ENCODE measurements around the gene CCDC60.
"Not testable (repeated sequence)": the region's sequence is repeated elsewhere in the genome, so short reads cannot be mapped to it uniquely, and the experiment has no call there.

CCDC60 gene

DNA sequence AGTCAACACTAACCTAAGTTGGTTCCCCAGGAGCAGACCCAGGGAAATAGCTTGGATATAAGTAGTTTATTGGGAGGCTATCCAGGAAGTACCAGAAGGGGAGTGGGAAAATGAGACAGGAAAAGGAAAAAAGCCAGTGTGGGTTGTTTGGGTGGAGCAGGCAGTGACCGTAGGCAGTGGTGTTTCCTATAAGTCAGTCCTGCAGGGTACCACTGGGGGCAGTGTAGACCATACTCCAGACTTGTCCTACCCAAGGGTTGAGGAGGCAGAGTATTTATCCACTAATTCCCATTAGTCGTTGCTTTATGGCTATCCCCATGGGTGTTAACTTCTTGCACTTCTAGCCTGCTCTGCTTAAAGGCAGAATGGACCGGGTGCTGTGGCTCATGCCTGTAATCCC is 6.4 kb upstream of the CCDC60 start:
- in situ Hi-C loops (cut with MboI; ENCODE audit: low sequenced_read_pairs) = no loop called here

DNA sequence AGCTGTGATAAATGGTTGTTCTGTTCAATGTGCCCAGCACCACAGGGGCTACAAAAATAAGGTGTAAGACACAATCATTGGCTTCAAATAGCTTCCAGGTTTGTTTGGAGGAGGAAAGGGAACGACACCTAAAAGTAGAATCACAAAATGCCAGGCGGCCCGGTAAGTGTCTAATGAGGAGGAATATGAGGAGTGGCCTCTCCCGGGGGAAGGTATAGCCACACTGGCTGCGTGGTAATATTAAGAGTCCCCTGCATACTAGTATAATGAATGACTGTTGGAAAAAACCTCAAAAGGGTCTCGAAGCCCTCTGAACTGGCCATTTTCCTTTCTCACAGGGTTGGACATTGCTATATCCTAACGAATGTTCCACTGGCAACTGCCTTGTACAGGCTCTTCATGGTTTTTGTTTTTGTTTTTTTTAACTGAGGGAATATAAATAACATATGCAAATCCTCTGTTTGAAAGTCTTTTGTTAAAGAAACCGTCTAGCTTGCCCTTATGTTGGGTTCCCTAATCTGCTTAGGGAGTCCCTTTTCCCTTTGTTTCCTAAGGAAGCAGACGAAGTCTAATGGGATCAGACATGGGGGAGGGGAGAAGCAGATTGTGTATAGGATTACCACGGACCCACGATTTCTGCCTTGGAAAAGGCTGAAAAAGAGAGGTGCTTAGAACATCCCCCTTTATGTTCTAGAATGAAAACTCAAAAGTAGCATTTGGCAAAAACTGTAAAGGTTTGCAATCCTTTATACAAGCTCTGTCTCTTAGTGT is 4.2 kb downstream of the CCDC60 start:
- in situ Hi-C loops (cut with MboI; ENCODE audit: low sequenced_read_pairs) = no loop called here

DNA sequence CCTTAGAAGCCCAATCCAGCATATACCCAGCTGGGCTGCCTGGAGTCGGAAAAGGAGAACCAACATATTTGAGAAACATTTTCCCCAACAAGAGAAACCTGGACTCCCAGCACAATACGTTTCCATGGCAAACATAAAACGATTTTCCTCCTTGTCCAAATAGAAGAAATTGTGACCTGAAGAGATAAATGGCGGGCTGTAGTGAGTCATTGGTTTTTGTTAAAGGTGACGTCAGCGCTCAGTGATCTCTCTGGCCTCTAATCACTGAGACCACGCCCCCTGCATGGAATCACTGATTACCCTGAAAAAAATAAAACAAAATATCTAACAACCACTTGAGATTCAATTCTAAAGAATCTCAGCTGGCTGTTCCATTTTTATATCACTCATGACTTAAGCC is 6.0 kb downstream of the CCDC60 start:
- in situ Hi-C loops (cut with MboI; ENCODE audit: low sequenced_read_pairs) = no loop called here

DNA sequence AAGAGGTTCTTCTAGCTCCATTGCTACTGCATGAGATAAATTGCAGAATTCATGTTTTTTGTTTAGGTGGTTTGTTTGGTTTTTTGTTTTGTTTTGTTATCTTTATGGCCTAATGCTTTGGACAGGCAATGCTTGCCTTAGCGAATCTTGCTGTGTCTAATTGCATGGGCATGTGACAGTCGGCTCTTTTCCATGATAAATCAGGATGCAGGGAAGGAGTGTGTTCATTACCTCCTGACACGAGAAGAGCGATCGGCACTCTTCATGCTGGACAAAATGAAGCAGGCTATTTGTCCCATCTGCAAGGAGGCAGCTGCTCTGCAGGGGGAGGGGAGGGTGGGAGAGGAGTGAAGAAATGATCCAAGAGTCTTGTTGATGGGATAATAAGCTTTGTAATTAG is 6.5 kb downstream of the CCDC60 start:
- in situ Hi-C loops (cut with MboI; ENCODE audit: low sequenced_read_pairs) = no loop called here

DNA sequence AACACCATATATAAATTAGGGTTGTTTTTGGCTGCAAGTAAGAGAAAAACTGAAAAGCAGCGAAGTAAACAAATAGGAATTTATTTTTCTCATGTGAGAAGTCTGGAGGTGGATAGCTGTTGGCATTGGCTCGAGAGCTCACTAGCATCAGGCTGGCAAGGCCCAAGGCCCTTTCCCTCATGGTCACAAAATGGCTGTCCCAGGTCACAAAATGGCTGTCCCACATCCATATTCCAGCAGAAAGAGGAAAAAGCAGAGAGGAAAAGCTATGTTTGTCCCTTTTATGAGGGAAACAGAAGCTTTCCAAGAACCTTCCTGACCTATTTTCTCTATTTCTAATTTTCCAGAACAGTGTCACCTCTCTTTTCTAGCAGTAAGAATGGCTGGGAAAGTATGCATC is 7.5 kb downstream of the CCDC60 start:
- in situ Hi-C loops (cut with MboI; ENCODE audit: low sequenced_read_pairs) = no loop called here

DNA sequence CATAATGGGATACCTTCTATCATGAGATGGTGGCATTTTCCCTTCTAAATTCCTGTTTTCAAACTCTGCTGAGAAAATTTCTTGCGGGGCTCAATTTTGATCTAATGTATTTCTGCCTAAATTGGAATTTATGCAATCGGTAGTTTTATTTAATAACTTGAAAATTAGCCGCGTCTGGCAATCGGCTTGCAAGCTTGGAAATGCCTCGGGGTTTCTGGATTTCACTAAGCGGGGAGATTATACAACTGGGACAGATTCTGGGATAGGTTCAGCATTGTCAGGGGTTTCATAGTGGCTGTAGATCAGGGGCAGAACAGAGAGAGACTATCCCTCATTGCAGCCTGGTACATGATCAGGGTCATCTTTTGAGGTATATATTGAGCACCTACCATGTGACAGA is 8.6 kb downstream of the CCDC60 start:
- in situ Hi-C loops (cut with MboI; ENCODE audit: low sequenced_read_pairs) = no loop called here

DNA sequence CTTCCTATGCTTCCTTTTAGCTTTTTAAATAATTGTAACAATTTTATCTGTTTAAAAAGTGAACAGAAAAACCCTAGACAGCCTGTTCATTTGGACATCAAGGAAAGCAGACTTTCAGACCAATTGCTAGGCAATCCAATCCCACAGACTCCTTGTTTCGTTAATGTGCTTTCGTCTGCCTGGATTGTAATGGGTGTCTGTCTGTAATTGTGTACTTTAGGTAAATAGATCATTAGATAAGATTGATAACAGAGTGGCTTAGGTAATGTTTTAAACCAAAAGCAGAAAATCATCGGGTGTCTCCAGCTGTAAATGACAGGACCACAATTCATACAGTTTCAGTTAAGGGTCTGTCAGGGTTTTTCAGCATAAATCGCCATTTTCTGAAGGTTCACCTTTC is 19.6 kb downstream of the CCDC60 start:
- in situ Hi-C loops (cut with MboI; ENCODE audit: low sequenced_read_pairs) = no loop called here

DNA sequence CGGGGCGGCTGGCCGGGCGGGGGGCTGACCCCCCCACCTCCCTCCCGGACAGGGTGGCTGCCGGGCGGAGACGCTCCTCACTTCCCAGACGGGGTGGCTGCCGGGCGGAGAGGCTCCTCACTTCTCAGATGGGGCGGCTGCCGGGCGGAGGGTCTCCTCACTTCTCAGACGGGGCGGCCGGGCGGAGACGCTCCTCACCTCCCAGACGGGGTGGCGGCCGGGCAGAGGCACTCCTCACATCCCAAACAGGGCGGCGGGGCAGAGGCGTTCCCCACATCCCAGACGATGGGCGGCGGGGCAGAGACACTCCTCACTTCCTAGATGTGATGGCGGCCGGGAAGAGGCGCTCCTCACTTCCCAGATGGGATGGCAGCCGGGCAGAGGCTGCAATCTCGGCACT is 25.8 kb downstream of the CCDC60 start:
- in situ Hi-C loops (cut with MboI; ENCODE audit: low sequenced_read_pairs) = not testable (repeated sequence)

DNA sequence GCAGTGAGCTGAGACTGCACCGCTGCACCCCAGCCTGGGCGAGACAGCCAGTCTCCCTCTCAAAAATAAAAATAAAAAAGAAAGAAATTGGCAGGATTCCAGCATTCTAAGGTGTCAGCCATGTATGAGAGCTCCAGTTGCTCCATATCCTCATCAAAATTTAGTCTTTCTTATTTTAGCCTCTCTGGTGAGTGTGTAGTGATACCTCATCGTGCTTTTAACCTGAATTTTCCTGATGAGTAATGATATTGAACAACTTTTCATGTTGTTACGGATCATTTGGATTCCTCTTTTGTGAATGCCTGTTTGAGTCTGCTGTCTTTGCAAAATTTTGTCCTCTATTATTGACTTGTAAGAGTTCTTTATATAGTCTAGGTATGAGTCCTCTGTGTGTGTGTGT is 28.5 kb downstream of the CCDC60 start:
- in situ Hi-C loops (cut with MboI; ENCODE audit: low sequenced_read_pairs) = no loop called here

DNA sequence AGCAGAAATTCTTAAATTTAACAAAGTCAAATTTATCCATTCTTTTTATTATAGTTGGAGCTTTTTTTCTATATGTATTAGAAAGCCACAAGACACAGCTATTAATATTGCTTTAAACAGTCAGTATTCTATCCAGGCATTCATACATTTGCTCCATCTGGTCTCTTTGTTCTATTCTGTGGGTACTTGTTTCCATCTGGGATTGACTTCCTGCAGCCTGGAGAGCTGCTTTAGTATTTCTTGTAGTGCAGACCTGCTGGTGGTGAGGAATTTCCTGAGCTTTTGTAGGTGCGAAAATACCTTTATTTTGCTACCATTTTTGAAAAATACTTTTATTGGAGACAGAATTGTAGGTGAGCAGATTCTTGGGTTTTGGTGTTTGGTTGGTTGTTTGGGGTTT is 29.0 kb downstream of the CCDC60 start:
- in situ Hi-C loops (cut with MboI; ENCODE audit: low sequenced_read_pairs) = no loop called here

DNA sequence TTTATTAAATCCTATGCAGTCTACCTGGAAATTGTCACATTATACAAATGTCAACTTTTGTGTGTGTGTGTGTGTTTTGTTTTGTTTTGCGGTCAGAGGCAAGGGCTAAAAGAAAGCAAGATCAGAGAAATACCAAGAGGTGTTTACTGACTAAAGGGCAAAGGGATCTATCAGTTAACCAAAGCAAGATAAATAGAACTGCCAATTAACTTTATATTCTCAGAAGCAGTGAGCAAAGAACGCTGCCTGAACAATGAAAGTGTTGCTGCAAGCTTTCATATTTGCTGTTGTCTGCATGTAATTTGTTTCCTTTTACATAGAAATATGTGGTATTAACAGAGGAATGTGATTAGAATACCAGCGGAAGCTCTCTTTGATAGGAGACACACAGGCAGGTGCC is 30.9 kb downstream of the CCDC60 start:
- in situ Hi-C loops (cut with MboI; ENCODE audit: low sequenced_read_pairs) = no loop called here

DNA sequence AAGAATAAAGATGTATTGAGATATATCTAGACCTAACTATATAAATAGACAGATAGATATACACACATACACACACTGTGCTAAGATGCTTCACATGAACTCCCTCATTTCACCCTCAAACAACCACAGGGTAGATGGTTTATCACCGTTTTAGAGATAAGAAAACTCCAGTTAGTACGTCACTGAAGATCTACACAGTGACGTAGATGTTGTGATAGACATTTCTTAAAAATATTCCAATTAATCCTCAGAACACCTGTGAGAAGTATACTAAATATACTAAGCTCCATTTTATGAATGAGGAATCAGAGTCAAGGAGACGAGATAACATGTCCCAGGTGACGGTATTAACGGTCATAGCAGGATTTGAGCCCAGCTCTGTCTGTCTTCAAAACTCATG is 31.5 kb downstream of the CCDC60 start:
- in situ Hi-C loops (cut with MboI; ENCODE audit: low sequenced_read_pairs) = no loop called here

DNA sequence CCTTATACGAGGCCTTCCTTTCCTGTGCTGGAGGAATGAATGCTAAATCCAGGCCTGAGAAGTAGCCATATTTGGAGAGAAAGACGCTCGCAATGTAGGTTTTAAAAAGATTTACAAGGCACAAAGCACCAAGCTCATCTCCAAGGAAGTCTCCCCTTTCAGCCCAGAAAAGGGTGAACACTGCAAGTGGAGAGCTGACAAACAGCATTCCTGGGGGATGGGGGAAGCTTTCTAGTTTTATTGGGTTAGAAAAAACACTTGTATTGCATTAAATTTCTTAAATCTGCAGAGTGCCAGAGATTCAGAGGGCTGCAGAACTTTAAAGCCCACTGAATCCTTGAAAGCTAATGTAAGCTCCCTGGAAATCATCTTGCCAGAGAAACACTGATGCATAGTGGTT is 34.6 kb downstream of the CCDC60 start:
- in situ Hi-C loops (cut with MboI; ENCODE audit: low sequenced_read_pairs) = no loop called here

DNA sequence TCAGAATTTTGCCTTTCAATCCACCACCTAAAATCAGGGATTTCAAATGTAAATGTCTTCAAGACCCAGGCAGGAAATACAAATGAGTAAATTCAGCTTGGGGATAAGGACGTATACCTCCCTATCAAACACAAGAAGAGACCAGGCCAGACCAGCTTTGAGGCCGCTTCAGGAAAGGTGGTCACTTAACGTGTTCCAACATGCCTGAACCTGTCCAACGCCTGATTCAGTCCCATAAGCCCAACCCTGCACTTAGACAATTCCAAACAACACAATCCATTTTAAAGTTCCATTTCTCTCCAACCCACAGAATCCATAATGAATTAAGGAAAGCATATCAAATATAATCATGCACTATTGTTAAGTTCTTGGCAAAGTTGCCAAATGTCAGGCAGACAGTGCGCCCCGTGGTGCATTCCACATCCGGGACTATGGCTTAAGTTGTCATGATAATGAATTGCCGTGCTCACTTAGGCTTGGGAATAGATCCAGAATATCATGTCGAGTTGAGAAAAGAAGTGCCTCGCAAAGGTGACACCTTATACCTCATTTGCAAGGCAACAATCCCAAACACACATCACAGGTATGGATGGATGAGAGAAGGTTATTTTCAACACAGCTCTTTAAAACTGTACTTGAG is 35.5 kb downstream of the CCDC60 start:
- in situ Hi-C loops (cut with MboI; ENCODE audit: low sequenced_read_pairs) = no loop called here

DNA sequence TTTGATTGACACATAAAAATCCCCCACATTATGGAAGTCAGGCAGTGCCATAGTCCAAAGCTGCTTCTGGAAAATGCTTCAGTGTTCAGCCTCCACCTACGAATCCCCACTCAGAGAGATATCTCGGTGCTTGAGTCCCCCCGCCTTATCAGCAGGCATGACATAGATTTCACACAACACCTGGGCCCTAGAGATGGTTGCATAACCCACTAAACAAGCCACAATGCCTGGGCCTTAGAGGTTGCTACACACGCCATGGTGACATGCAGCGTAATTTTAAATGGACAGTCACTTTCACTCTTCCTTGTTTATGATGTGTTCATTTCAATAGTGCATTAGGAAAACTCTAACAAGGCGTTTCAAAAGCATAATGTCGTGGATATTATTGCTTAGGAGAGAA is 38.0 kb downstream of the CCDC60 start:
- in situ Hi-C loops (cut with MboI; ENCODE audit: low sequenced_read_pairs) = no loop called here

DNA sequence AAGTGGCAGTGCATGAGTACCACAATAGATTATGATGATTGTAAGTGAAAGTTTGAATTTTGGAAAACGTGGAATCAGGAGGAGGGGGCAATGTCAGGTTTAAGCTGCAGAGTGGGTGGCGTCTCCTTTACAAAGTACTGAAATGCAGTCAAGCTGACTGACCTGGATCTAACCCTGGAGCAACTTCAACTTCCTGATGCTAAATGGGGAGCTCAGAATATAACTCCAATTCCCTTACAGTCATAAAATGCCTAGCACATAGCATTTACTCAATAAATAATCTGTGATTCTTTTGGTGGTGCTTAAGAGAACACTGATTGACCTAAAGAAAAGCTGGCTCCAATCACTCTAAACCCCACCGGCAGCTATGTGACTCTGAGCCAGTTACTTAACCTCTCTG is 38.5 kb downstream of the CCDC60 start:
- in situ Hi-C loops (cut with MboI; ENCODE audit: low sequenced_read_pairs) = no loop called here

DNA sequence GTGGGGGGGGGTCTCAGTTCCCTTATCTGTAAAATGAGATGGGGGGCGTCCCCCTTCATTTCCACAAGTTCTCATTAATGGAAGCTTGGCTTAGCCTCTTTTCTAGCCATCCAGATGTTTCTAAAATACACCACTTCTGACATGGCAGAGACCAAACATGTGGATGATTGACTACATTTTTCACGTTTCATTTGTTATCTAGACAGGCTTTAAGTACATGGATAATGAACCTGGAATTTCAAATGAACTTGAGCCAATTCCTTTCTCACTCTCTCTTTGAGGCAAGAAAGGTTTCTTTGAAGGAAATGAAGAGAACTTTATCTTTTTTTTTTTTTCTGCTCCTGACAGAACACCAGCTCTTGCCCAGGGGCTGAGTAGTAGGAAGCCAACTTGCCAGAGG is 39.1 kb downstream of the CCDC60 start:
- in situ Hi-C loops (cut with MboI; ENCODE audit: low sequenced_read_pairs) = no loop called here

DNA sequence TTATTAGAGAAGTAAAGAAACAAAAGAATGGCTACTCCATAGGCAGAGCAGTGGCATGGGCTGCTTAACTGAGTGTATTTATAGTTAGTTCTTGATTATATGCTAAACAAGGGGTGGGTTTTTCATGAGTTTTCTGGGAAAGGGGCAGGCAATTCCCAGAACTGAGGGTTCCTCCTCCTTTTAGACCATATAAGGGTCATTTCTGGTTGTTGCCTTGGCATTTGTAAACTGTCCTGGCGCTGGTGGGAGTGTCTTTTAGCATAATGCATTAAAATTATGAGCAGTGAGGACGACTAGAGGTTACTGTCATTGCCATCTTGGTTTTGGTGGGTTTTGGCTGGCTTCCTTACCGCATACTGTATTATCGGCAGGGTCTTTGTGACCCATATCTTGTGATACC is 40.1 kb downstream of the CCDC60 start:
- in situ Hi-C loops (cut with MboI; ENCODE audit: low sequenced_read_pairs) = no loop called here

DNA sequence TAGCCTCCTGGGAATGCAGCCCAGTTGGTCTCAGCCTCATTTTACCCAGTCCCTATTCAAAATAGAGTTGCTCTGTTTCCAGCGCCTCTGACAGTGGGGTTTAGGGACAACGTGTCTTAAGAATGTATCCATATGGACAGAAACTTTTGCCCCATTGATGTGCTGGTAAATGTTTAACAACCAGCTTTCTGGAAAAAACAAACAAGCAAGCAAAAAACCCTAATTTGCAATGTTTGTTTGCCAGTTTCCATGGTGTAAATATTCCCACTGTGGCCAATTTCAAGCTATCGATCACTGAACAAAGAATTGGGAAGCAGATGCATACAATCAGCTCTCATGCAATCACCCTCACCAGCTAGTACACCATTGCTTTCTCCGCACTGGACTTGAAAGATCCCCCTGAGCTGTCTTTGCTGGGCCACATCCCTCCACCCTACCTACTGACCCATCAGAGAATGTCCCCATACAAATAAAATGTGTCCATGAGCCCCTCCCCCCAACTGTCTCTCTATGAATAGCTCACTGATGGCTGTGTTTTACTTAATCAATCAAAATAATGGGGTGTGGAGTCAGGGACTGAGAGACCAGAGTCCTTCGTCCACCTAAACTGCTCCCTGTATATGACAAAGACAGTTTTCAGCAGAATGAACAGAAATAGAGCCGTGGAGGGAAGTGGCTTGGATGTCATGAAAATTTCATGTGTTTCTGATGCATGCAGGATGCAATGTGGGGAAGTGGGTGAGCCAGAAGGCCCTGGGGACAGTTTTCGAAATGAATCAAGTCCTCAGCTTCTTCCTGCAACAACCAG is 40.8 kb downstream of the CCDC60 start:
- in situ Hi-C loops (cut with MboI; ENCODE audit: low sequenced_read_pairs) = no loop called here

DNA sequence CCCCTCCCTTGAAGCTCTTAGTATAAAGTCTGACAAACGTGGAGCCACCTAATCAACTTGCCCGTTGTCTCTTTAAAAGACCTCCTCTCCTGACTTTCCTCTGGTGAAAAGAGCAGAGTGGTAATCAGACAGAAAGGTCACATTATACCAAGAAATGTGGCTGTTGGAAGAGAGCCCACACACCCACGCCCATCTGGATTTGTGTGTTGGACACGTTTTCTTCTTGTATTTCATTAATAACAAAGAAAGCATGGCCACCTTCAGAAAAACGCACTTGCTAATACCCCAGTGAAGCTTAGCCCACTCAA is 41.3 kb downstream of the CCDC60 start:
- in situ Hi-C loops (cut with MboI; ENCODE audit: low sequenced_read_pairs) = no loop called here

DNA sequence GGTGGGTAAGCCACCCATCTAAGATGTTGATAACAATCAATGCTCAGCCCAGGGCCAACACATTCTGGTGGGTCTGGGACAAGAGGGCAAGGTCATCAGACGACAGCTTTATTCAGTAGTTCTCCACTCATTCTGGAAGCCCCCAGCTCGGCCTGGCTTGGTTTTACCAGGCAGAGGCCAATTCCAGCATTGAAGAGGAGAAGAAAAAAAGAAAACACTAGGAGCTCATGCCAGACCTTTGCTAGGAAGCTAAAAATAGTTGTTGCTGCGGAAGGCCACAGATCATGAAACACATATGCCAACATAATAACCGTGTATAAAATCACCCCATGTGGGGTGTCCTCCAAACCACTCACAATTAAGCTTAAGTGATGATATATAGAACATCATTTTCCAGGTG is 44.4 kb downstream of the CCDC60 start:
- in situ Hi-C loops (cut with MboI; ENCODE audit: low sequenced_read_pairs) = no loop called here

All from HL-60/S4 (cell line).